Uterus (tissue), 4 donors: ENCODE data around the gene COBLL1. TPM values are rescaled to one million over a fixed set of nuclear protein-coding genes. Genes with fewer than 3 reads are reported as not detected.

Experiments
- DNase-seq, 2 donors: peaks; one replicate each; pipeline ENCODE4 v3.0.0-alpha.2; 2019 to 2020
- H3K27ac ChIP-seq, 2 donors: fragments of 200-600 bp; sonication (generic); 1 replicate in 1 of 2; 2 replicates in 1 of 2; pipeline ENCODE4 v1.5.1; 2016 to 2018
- H3K27me3 ChIP-seq, 2 donors: fragments of 200-600 bp; sonication (generic); one replicate each; pipeline ENCODE4 v1.5.1; 2018 to 2019; ENCODE audit warnings: control low read depth in 1 of 2
- H3K36me3 ChIP-seq, 2 donors: fragments of 200-600 bp; sonication (generic); one replicate each; pipeline ENCODE4 v1.5.1; 2019; ENCODE audit warnings: control low read depth in 1 of 2
- H3K4me1 ChIP-seq, 2 donors: fragments of 200-600 bp; sonication (generic); one replicate each; pipeline ENCODE4 v1.5.1; 2018 to 2019; ENCODE audit warnings: control low read depth in 1 of 2
- H3K4me3 ChIP-seq, 2 donors: fragments of 200-600 bp; sonication (generic); 1 replicate in 1 of 2; 2 replicates in 1 of 2; pipeline ENCODE4 v1.5.1; 2018 to 2019; ENCODE audit warnings: mild to moderate bottlenecking in 1 of 2
- H3K9me3 ChIP-seq, 2 donors: fragments of 200-600 bp; sonication (generic); one replicate each; pipeline ENCODE4 v1.5.1; 2019; ENCODE audit warnings: control low read depth in 1 of 2
- POLR2A ChIP-seq, 2 donors: fragments of 450-650 bp; IDR thresholded peaks; one replicate each; pipeline ENCODE4 v1.6.1; 2016; ENCODE audit warnings: antibody characterized with exemption in 2 of 2, mild to moderate bottlenecking in 1 of 2, moderate library complexity in 1 of 2
- intact Hi-C: fragments of 100-400 bp; cut with DNase I; formaldehyde crosslinking; loops from one replicate; pipeline ENCODE4 v1.15.1; 2023; ENCODE audit warnings: low total_unique reads
- total RNA-seq, 4 donors: library from RNA; depleted of rRNA in 3 of 4; stranded (reverse); fragments of >200 nt in 3 of 4; gene quantifications; one replicate each; pipeline versions ENCODE4 v1.1.0 to v1.2.4, GENCODE V29; 2014 to 2023
- TF ChIP-seq, protein P1 (sequence below), 4 experiments: fragments of 200-600 bp in 2 of 4; fragments of 450-650 bp in 2 of 4; sonication (generic) in 2 of 4; IDR thresholded peaks; one replicate each; pipeline ENCODE4 v1.5.1; 2016 to 2019; ENCODE audit warnings: antibody characterized with exemption in 4 of 4, mild to moderate bottlenecking in 2 of 4, moderate library complexity in 1 of 4
- donor health status: DM: yes; HTN: yes; CAD: no.

Gene COBLL1
- total RNA-seq, 4 donors from 2014 or later: 4.1 to 32.6 (median 17.9) TPM

DNA sequence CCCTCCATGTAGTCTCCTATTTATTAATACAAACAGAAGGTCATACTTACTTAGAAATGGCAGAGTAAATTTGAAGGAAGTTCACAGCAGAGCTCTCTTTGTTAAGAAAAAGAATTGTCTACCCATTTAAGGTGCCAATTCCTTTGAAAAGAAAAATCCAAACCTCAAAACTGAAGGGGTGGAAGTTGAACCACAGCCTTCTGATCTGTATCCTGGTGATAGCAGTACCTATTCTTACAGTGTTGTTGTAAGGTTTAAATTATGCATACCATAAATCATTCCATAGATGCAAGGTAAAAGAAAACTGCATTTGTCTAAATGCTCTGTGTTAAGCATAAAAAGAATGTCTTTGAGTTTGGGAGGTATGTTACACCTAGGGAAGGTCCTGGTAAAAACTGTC is 47.6 kb downstream of the COBLL1 start:
- Histone ChIP-seq H3K9me3 (no peaks in the 10 kb centered on the region), H3K4me1 (no peaks in the 10 kb centered on the region), H3K36me3 (peaks cover 0 to 2% of the 10 kb centered on the region in 2 donors), H3K27me3 (no peaks in the 10 kb centered on the region), H3K27ac (peak overlapping the region in 1 of 2 donors; percentile 28), H3K4me3 (no peak overlapping the region)
- intact Hi-C loops: no loop called here
- DNase-seq: no peak
- TF ChIP-seq, protein P1, sequence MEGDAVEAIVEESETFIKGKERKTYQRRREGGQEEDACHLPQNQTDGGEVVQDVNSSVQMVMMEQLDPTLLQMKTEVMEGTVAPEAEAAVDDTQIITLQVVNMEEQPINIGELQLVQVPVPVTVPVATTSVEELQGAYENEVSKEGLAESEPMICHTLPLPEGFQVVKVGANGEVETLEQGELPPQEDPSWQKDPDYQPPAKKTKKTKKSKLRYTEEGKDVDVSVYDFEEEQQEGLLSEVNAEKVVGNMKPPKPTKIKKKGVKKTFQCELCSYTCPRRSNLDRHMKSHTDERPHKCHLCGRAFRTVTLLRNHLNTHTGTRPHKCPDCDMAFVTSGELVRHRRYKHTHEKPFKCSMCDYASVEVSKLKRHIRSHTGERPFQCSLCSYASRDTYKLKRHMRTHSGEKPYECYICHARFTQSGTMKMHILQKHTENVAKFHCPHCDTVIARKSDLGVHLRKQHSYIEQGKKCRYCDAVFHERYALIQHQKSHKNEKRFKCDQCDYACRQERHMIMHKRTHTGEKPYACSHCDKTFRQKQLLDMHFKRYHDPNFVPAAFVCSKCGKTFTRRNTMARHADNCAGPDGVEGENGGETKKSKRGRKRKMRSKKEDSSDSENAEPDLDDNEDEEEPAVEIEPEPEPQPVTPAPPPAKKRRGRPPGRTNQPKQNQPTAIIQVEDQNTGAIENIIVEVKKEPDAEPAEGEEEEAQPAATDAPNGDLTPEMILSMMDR (IDR thresholded peaks at IDR 0.05): no peak
- no peak for TF ChIP-seq POLR2A (IDR thresholded peaks at IDR 0.05)

DNA sequence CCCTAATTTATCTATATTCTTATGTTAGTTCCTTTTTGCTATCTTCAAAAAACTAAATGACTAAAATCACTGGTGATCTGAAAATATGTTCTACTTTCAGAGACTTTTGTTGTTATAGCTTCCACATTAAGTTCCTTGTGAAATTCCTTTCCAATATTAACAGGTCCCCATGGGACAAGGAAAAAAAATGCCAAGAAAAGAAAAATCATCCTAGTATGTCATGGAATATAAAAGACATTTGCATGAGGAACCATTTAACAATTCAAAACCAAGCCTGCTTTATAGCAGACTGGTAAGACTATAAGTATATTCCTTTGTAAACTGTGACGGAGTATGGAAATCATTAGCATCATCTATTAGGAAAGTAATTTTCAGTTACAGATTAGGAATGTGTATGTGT is 48.1 kb downstream of the COBLL1 start:
- Histone ChIP-seq H3K27ac (peak overlapping the region in 1 of 2 donors; percentile 28), H3K4me1 (no peaks in the 10 kb centered on the region), H3K27me3 (no peaks in the 10 kb centered on the region), H3K4me3 (no peak overlapping the region), H3K36me3 (peaks cover 0 to 2% of the 10 kb centered on the region in 2 donors), H3K9me3 (no peaks in the 10 kb centered on the region)
- intact Hi-C loops: no loop called here
- no peak for DNase-seq
- no peak for TF ChIP-seq POLR2A (IDR thresholded peaks at IDR 0.05)
- TF ChIP-seq, protein P1 (IDR thresholded peaks at IDR 0.05): no peak

- TF ChIP-seq POLR2A (IDR thresholded peaks at IDR 0.05): no peak
- TF ChIP-seq, protein P1 (IDR thresholded peaks at IDR 0.05): no peak
- intact Hi-C loops: no loop called here
- Histone ChIP-seq H3K36me3 (peaks cover 0 to 2% of the 10 kb centered on the region in 2 donors), H3K27ac (peak overlapping the region in 1 of 2 donors; percentile 28), H3K27me3 (no peaks in the 10 kb centered on the region), H3K9me3 (no peaks in the 10 kb centered on the region), H3K4me1 (no peaks in the 10 kb centered on the region), H3K4me3 (no peak overlapping the region)
- no peak for DNase-seq
Measured at GRCh38 chr2:164792316-164793170, 49.1 kb downstream of the COBLL1 start.

- no peak overlapping the region for H3K27ac ChIP-seq
- intact Hi-C loops: no loop called here
- no peaks in the 10 kb centered on the region for H3K27me3 ChIP-seq
- peaks cover 0 to 2% of the 10 kb centered on the region in 2 donors for H3K36me3 ChIP-seq
- no peak overlapping the region for H3K4me3 ChIP-seq
- H3K9me3 ChIP-seq: no peaks in the 10 kb centered on the region
- DNase-seq: no peak
- H3K4me1 ChIP-seq: no peaks in the 10 kb centered on the region
- no peak for TF ChIP-seq POLR2A (IDR thresholded peaks at IDR 0.05)
Measured at GRCh38 chr2:164789968-164790367, 51.7 kb downstream of the COBLL1 start.

GRCh38 chr2:164786787-164787186 is 54.8 kb downstream of the COBLL1 start:
- intact Hi-C loops: no loop called here
- Histone ChIP-seq H3K4me3 (no peak overlapping the region), H3K27me3 (no peaks in the 10 kb centered on the region), H3K27ac (no peak overlapping the region), H3K36me3 (peaks cover 0 to 2% of the 10 kb centered on the region in 2 donors), H3K4me1 (no peaks in the 10 kb centered on the region), H3K9me3 (no peaks in the 10 kb centered on the region)
- TF ChIP-seq POLR2A (IDR thresholded peaks at IDR 0.05): no peak
- TF ChIP-seq, protein P1 (IDR thresholded peaks at IDR 0.05): no peak
- DNase-seq: no peak
